ENCODE data around the gene PRDX5. TPM values are rescaled to one million over a fixed set of nuclear protein-coding genes. Genes with fewer than 3 reads are reported as not detected.

PRDX5 gene
- total and polyA plus RNA-seq, 4 donors = 66.8 to 201 (median 135) TPM

DNA sequence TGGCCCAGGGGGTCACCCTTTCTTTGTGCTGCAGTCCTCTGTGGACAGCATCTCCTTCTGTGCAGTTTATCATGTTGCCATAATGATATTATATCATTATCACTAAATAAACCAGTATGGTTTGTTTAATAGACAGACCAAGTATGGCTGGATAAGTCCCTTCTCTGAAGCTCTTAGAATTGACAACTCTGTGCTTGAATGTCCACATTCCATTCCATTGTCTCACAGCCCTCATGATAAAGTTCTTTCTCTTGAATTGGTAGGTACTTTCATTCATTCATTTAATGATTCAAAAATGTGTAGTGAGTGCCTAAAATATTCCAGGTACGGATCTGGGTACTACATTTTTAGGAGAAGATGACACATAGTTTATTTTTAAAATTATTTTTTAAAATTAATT lies 48.8 kb downstream of the PRDX5 start (continued):
- TF ChIP-seq REST (IDR thresholded peaks at IDR 0.05) = no peak
- TF ChIP-seq FOXA2 (IDR thresholded peaks at IDR 0.05) = no peak
- TF ChIP-seq JUND (IDR thresholded peaks at IDR 0.05) = no peak
- TF ChIP-seq EGR1 (IDR thresholded peaks at IDR 0.05; ENCODE audit: low read depth in 2 of 2) = no peak
- no peak for TF ChIP-seq GABPA (IDR thresholded peaks at IDR 0.05 in 1 of 2, conservative IDR thresholded peaks at IDR 0.05 in 1 of 2)

DNA sequence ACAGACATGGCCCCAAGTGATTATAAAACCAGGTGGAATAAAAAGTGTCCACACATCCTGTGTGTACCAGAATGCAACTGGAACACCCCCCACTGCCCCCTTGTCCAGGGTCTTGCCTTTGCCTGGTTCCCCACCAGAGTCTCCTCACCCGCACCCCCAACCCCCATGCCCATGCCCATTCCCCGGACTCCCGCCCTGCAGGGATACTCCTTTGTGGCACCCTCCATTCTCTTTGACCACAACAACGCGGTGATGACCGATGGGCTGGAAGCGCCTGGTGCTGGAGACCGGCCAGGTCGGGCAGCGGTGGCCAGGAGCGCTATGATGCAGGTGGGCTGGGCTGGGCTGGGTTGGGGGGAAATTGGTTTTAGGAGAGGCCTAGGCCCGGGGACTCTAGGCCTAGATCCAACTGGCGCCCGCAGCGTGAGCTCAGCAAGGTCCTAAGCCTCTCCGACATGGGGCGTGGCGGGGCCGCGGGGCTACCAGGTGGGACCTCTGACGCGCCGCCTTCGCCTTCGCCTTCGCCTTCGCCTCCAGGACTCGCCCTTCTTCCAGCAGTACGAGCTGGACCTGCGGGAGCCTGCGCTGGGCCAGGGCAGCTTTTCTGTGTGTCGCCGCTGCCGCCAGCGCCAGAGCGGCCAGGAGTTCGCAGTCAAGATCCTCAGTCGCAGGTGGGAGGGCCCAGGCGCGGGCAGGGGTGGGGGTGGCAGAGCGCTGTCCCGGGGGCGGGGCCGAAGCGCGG lies 50.2 kb downstream of the PRDX5 start:
- peaks cover 23 to 35% (median 25%) of the 10 kb centered on the region in 4 donors for H3K36me3 ChIP-seq (ENCODE audit: control insufficient read depth in 4 of 4, insufficient read depth in 3 of 4, low read depth in 1 of 4, low read length in 3 of 4)
- 93% methylated on average over 46 of the region's 46 CpGs for WGBS
- DNase-seq (ENCODE audit: low spot score) = no peak

More for the DNA sequence above, 50.2 kb downstream of the PRDX5 start:
- H3K27me3 ChIP-seq (ENCODE audit: control insufficient read depth in 4 of 4, insufficient read depth in 4 of 4, low read length in 3 of 4) = no peaks in the 10 kb centered on the region
- no peak overlapping the region for H3K9ac ChIP-seq (ENCODE audit: low read depth in 1 of 2, low read length in 2 of 2)
- no peak overlapping the region for H3K27ac ChIP-seq (ENCODE audit: low read depth in 1 of 2, low read length in 2 of 2)
- H3K9me3 ChIP-seq (ENCODE audit: control insufficient read depth in 4 of 4, low read length in 3 of 4) = no peaks in the 10 kb centered on the region
- no peak overlapping the region for H3K4me3 ChIP-seq (ENCODE audit: low read depth in 1 of 3, low read length in 3 of 3)
- TF ChIP-seq RAD21 (IDR thresholded peaks at IDR 0.05) (no peak), EGR1 (IDR thresholded peaks at IDR 0.05; ENCODE audit: low read depth in 2 of 2) (no peak), REST (IDR thresholded peaks at IDR 0.05) (no peak)
- TF ChIP-seq, protein P1, sequence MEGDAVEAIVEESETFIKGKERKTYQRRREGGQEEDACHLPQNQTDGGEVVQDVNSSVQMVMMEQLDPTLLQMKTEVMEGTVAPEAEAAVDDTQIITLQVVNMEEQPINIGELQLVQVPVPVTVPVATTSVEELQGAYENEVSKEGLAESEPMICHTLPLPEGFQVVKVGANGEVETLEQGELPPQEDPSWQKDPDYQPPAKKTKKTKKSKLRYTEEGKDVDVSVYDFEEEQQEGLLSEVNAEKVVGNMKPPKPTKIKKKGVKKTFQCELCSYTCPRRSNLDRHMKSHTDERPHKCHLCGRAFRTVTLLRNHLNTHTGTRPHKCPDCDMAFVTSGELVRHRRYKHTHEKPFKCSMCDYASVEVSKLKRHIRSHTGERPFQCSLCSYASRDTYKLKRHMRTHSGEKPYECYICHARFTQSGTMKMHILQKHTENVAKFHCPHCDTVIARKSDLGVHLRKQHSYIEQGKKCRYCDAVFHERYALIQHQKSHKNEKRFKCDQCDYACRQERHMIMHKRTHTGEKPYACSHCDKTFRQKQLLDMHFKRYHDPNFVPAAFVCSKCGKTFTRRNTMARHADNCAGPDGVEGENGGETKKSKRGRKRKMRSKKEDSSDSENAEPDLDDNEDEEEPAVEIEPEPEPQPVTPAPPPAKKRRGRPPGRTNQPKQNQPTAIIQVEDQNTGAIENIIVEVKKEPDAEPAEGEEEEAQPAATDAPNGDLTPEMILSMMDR (IDR thresholded peaks at IDR 0.05; ENCODE audit: low read depth, low read length, missing input control) = no peak
- H3K4me1 ChIP-seq (ENCODE audit: control insufficient read depth in 4 of 4, insufficient read depth in 4 of 4, low read length in 3 of 4) = no peaks in the 10 kb centered on the region
